ENCODE results near the gene B3GLCT.
"Not testable (repeated sequence)": the region's sequence is repeated elsewhere in the genome, so short reads cannot be mapped to it uniquely, and the experiment has no call there.

Gene B3GLCT

DNA sequence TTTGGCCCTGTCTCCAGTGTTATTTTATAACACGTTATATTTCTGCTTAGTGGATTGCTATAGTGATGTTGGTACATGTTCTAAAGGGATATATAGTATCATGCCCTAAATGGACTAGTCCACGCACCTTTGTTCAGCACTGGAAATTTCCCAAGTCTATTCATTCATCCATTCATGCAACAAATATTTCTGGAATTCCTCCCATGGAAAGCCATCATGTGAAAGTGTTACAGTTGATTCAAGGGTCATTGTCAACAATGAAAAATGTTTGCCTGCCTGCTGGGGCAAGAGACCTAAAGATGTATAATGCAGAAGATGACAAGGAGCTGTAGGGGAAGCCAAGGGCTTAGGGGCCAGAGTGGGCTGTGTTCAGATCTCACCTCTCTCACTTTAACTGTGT, 27.2 kb upstream of the B3GLCT start:
- H3K4me3 ChIP-seq (ENCODE audit: low read depth, low read length): no peak overlapping the region
- TF ChIP-seq, protein P1, sequence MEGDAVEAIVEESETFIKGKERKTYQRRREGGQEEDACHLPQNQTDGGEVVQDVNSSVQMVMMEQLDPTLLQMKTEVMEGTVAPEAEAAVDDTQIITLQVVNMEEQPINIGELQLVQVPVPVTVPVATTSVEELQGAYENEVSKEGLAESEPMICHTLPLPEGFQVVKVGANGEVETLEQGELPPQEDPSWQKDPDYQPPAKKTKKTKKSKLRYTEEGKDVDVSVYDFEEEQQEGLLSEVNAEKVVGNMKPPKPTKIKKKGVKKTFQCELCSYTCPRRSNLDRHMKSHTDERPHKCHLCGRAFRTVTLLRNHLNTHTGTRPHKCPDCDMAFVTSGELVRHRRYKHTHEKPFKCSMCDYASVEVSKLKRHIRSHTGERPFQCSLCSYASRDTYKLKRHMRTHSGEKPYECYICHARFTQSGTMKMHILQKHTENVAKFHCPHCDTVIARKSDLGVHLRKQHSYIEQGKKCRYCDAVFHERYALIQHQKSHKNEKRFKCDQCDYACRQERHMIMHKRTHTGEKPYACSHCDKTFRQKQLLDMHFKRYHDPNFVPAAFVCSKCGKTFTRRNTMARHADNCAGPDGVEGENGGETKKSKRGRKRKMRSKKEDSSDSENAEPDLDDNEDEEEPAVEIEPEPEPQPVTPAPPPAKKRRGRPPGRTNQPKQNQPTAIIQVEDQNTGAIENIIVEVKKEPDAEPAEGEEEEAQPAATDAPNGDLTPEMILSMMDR (IDR thresholded peaks at IDR 0.05; ENCODE audit: low read depth, low read length): no peak

DNA sequence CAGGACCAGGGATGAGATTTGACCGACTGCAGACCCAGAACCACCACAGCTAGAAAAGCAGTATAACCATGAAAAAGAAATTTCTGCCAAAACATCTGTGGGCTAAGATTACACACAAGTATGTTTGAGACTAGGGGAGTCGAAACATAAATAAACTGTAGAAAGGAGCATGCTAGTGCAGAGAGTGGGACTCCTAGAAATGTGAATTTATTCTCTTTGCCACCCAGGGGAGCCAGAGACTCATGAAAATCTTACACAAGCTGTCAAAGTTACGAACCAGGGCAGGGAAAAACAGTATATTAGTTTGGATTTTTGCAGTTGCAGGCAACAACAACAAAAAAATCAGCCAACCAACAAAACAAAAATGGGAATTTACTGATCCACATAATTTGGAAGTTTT, 25.8 kb upstream of the B3GLCT start:
- TF ChIP-seq, protein P1 (IDR thresholded peaks at IDR 0.05; ENCODE audit: low read depth, low read length): peak; percentile 17; the same call in 1 of the 2 replicates
- H3K4me3 ChIP-seq (ENCODE audit: low read depth, low read length): no peak overlapping the region

DNA sequence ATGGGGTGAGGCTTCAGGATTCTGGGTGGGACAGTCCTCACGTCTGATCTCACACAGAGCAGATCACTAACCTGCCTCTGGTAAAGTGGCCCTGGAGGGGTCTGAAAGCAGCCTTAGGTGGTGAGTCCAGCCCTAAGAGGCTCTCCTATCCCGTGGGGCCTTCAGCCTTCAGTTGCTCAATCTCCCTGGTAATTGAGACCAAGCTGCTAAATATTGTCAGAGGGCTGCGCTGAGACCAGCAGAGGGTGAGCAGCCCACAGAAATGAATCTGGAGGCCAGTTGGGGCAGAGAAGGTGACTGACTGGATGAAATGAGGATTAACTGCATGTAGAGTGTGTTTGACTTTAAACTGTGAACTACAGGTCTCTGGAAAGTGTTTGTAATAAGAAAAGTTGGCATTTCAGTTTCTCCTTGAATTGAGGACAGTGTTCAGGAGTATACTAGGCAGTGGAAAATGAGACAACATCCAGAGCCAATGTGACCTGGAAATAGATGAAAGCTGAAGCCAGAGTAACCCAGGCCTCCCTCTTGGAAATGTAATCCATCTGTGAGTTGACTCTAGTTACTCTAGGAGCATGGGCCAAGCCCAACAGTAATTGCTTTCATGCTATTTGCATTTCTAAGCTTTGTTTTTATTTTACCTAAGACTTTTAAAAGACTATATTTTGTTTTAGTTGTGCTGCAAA, 23.8 kb upstream of the B3GLCT start:
- H3K4me3 ChIP-seq (ENCODE audit: low read depth, low read length): no peak overlapping the region
- TF ChIP-seq, protein P1 (IDR thresholded peaks at IDR 0.05; ENCODE audit: low read depth, low read length): no peak

DNA sequence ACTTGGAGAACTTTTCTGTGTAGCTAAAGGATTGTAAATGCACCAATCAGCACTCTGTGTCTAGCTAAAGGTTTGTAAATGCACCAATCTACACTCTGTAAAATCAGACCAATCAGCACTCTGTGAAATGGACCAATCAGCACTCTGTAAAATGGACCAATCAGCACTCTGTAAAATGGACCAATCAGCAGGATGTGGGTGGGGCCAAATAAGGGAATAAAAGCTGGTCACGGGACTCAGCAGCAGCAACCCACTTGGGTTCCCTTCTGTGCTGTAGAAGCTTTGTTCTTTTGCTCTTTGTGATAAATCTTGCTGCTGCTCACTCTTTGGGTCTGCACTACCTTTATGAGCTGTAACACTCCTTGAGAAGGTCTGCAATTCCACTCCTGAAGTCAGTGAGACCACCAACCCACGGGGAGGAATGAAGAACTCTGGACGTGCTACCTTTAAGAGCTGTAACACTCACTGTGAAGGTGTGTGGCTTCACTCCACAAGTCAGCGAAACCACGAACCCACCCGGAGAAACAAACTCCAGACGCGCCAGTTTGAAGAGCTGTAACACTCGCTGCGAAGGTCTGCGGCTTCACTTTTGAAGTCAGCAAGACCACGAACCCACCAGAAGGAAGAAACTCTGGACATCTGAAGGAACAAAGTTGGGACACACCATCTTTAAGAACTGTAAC, 21.8 kb upstream of the B3GLCT start:
- H3K4me3 ChIP-seq (ENCODE audit: low read depth, low read length): not testable (repeated sequence)

DNA sequence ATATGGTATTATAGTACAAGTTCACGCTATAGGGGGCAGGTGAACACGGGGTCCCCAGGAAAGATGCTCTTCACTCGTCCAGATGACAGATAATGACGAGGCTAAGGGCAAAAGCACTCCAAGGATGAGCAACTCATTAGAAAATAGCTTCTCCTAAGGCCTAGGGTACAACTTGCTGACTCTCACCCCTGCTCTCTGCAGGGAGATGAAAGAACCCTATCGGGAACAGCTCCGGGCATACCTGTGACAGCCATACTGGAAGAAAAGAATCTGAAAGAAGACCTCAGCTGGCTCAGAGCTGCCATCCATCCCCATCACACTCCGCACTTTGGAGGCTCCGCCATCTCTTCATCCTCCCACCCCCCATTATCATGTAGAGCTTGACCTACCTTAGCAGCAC, 20.5 kb upstream of the B3GLCT start:
- TF ChIP-seq, protein P1 (IDR thresholded peaks at IDR 0.05; ENCODE audit: low read depth, low read length): no peak
- H3K4me3 ChIP-seq (ENCODE audit: low read depth, low read length): no peak overlapping the region

DNA sequence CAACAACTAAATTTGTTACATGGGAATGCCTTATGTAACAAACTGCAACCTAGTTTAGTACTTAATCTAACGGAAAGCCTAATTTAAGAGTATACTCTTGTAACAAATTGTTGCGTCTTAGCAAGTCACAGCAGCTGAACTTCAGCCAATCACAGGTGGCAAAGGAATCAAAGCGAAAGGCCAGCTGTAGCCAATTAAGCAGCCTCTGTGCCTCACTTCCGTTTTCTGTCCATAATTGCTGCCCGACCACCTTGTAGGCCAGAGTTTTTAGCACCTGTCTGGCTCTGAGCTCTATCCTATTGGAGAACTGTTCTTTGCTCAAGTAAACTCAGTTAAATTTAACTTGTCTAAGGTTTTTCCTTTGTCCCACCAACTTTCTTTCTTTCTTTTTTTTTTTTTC, 20.0 kb upstream of the B3GLCT start:
- TF ChIP-seq, protein P1 (IDR thresholded peaks at IDR 0.05; ENCODE audit: low read depth, low read length): no peak
- H3K4me3 ChIP-seq (ENCODE audit: low read depth, low read length): no peak overlapping the region

DNA sequence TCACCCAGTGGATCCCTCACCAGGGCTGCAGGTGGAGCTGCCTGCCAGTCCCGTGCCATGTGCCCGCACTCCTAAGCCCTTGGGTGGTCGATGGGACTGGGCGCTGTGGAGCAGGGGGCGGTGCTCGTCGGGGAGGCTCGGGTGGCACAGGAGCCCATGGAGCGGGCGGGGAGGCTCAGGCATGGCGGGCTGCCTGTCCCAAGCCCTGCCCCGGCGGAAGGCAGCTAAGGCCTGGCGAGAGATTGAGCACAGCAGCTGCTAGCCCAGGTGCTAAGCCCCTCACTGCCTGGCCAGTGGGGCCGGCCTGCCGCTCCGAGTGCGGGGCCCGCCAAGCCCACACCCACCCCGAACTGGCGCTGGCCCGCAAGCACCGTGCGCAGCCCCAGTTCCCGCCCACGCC, 16.8 kb upstream of the B3GLCT start:
- TF ChIP-seq, protein P1 (IDR thresholded peaks at IDR 0.05; ENCODE audit: low read depth, low read length): no peak
- H3K4me3 ChIP-seq (ENCODE audit: low read depth, low read length): no peak overlapping the region

Measured in WI38 (cell line).